ENCODE results near the gene TTC23.

Gene TTC23

GRCh38 chr15:99130765-99131440 lies 118.5 kb downstream of the TTC23 start:
- no peak for TF ChIP-seq TAF1 (IDR thresholded peaks at IDR 0.05; ENCODE audit: borderline replicate concordance, insufficient read depth, low read length)
- TF ChIP-seq FOXP2 (optimal IDR thresholded peaks at IDR 0.05; ENCODE audit: borderline replicate concordance, extremely low read depth, extremely low read length, insufficient read depth), result no peak
- no peak for TF ChIP-seq SIN3A (IDR thresholded peaks at IDR 0.05; ENCODE audit: borderline replicate concordance, insufficient read depth, low read length)
- no peak for TF ChIP-seq REST (IDR thresholded peaks at IDR 0.05; ENCODE audit: insufficient read depth in 1 of 2, low read depth in 2 of 2, low read length in 2 of 2)
- TF ChIP-seq POLR2AphosphoS5 (IDR thresholded peaks at IDR 0.05; ENCODE audit: low read depth, low read length), result no peak

GRCh38 chr15:99130314-99130713 lies 119.1 kb downstream of the TTC23 start:
- TF ChIP-seq SIN3A (IDR thresholded peaks at IDR 0.05; ENCODE audit: borderline replicate concordance, insufficient read depth, low read length), result peak; percentile 86; the same call in 1 of the 2 replicates
- TF ChIP-seq FOXP2 (optimal IDR thresholded peaks at IDR 0.05; ENCODE audit: borderline replicate concordance, extremely low read depth, extremely low read length, insufficient read depth), result peak; percentile 12
- TF ChIP-seq REST (IDR thresholded peaks at IDR 0.05; ENCODE audit: insufficient read depth in 1 of 2, low read depth in 2 of 2, low read length in 2 of 2), result no peak

- TF ChIP-seq TAF1 (IDR thresholded peaks at IDR 0.05; ENCODE audit: borderline replicate concordance, insufficient read depth, low read length) (no peak), SIN3A (IDR thresholded peaks at IDR 0.05; ENCODE audit: borderline replicate concordance, insufficient read depth, low read length) (no peak), POLR2AphosphoS5 (IDR thresholded peaks at IDR 0.05; ENCODE audit: low read depth, low read length) (no peak), REST (IDR thresholded peaks at IDR 0.05; ENCODE audit: insufficient read depth in 1 of 2, low read depth in 2 of 2, low read length in 2 of 2) (no peak), FOXP2 (optimal IDR thresholded peaks at IDR 0.05; ENCODE audit: borderline replicate concordance, extremely low read depth, extremely low read length, insufficient read depth) (no peak)
These were observed 119.7 kb downstream of the TTC23 start for GRCh38 chr15:99129644-99130043.

- TF ChIP-seq FOXP2 (optimal IDR thresholded peaks at IDR 0.05; ENCODE audit: borderline replicate concordance, extremely low read depth, extremely low read length, insufficient read depth), result no peak
These were observed 121.0 kb downstream of the TTC23 start for GRCh38 chr15:99128411-99128810.

- TF ChIP-seq POLR2AphosphoS5 (IDR thresholded peaks at IDR 0.05; ENCODE audit: low read depth, low read length) (no peak), REST (IDR thresholded peaks at IDR 0.05; ENCODE audit: insufficient read depth in 1 of 2, low read depth in 2 of 2, low read length in 2 of 2) (no peak), FOXP2 (optimal IDR thresholded peaks at IDR 0.05; ENCODE audit: borderline replicate concordance, extremely low read depth, extremely low read length, insufficient read depth) (no peak), TAF1 (IDR thresholded peaks at IDR 0.05; ENCODE audit: borderline replicate concordance, insufficient read depth, low read length) (no peak), SIN3A (IDR thresholded peaks at IDR 0.05; ENCODE audit: borderline replicate concordance, insufficient read depth, low read length) (no peak)
These were observed 121.6 kb downstream of the TTC23 start for GRCh38 chr15:99127773-99128172.

Measured in PFSK-1 (cell line).